CD14-positive monocyte (primary cell): ENCODE results near the gene CNTD1. TPM values are rescaled to one million over a fixed set of nuclear protein-coding genes. Genes with fewer than 3 reads are reported as not detected.

Experiments
- DNase-seq, 3 donors: peaks; one replicate each; pipeline ENCODE4 v3.0.0-alpha.2; 2011 to 2022
- H2AFZ ChIP-seq: 2 replicates; pipeline ENCODE4 v1.6.0; 2012; ENCODE audit warnings: mild to moderate bottlenecking, low read depth, low read length, inconsistent platforms; ENCODE audit not compliant: insufficient read depth, poor library complexity, severe bottlenecking
- H3K27ac ChIP-seq, 2 donors: 1 replicate in 1 of 2; 2 replicates in 1 of 2; pipeline ENCODE4 v1.5.1; 2012 to 2013; ENCODE audit warnings: low read length in 2 of 2, control low read depth in 1 of 2, inconsistent platforms in 1 of 2, low read depth in 1 of 2, mild to moderate bottlenecking in 1 of 2
- H3K27me3 ChIP-seq, 2 donors: one replicate each; pipeline versions ENCODE4 v1.6.0 to v1.6.1; 2011 to 2013; ENCODE audit warnings: low read length in 2 of 2; ENCODE audit not compliant: control insufficient read depth in 2 of 2, insufficient read depth in 2 of 2
- H3K36me3 ChIP-seq, 2 donors: replicated peaks in 1 of 2; 1 replicate in 1 of 2; 2 replicates in 1 of 2; pipeline versions ENCODE4 v1.5.1 to v1.6.1; 2012 to 2013; ENCODE audit warnings: low read length in 2 of 2, control low read depth in 1 of 2, inconsistent platforms in 1 of 2, mild to moderate bottlenecking in 1 of 2; ENCODE audit not compliant: insufficient read depth in 2 of 2, control insufficient read depth in 1 of 2
- H3K4me1 ChIP-seq, 2 donors: 1 replicate in 1 of 2; 2 replicates in 1 of 2; pipeline versions ENCODE4 v1.5.1 to v1.6.1; 2012 to 2013; ENCODE audit warnings: low read length in 2 of 2, control low read depth in 1 of 2, inconsistent platforms in 1 of 2, mild to moderate bottlenecking in 1 of 2, moderate library complexity in 1 of 2; ENCODE audit not compliant: insufficient read depth in 2 of 2, control insufficient read depth in 1 of 2
- H3K4me2 ChIP-seq: replicated peaks from 2 replicates; pipeline ENCODE3; 2012; ENCODE audit warnings: low read length, moderate library complexity, mild to moderate bottlenecking; ENCODE audit not compliant: poor library complexity, severe bottlenecking; ENCODE audit errors: extremely low read depth
- H3K4me3 ChIP-seq, 3 experiments: fragments of 200-600 bp in 1 of 3; sonication (generic) in 1 of 3; replicated peaks in 1 of 3; 1 replicate in 2 of 3; 2 replicates in 1 of 3; pipeline ENCODE4 v1.5.1; 2011 to 2013; ENCODE audit warnings: low read length in 3 of 3, mild to moderate bottlenecking in 3 of 3, control low read depth in 2 of 3, low read depth in 2 of 3, inconsistent platforms in 1 of 3, moderate library complexity in 1 of 3
- H3K79me2 ChIP-seq: 2 replicates; pipeline ENCODE4 v1.6.0; 2012; ENCODE audit warnings: mild to moderate bottlenecking, control low read depth, inconsistent platforms, low read length, moderate library complexity; ENCODE audit not compliant: insufficient read depth
- H3K9ac ChIP-seq: 2 replicates; pipeline ENCODE4 v1.6.0; 2017; ENCODE audit warnings: low read length, mild to moderate bottlenecking; ENCODE audit not compliant: insufficient read depth, poor library complexity, severe bottlenecking
- H3K9me3 ChIP-seq, 2 donors: replicated peaks in 1 of 2; 1 replicate in 1 of 2; 2 replicates in 1 of 2; pipeline versions ENCODE4 v1.5.1 to v1.6.1; 2012 to 2013; ENCODE audit warnings: low read length in 2 of 2, control low read depth in 1 of 2; ENCODE audit not compliant: control insufficient read depth in 1 of 2, insufficient read depth in 1 of 2
- H4K20me1 ChIP-seq: 2 replicates; pipeline ENCODE4 v1.6.0; 2012; ENCODE audit warnings: mild to moderate bottlenecking, low read length, control low read depth, moderate library complexity; ENCODE audit not compliant: insufficient read depth
- H3K27ac Mint-ChIP-seq, 7 donors: one replicate each; pipeline ENCODE4 v1.8.0; 2020; ENCODE audit warnings: mild to moderate bottlenecking in 7 of 7, mixed read lengths in 7 of 7, moderate library complexity in 6 of 7, inconsistent platforms in 2 of 7
- H3K27me3 Mint-ChIP-seq, 3 donors: one replicate each; pipeline ENCODE4 v1.8.0; 2021 to 2022; ENCODE audit warnings: low read depth in 3 of 3, mild to moderate bottlenecking in 3 of 3, mixed read lengths in 3 of 3, moderate library complexity in 3 of 3, inconsistent platforms in 1 of 3
- H3K36me3 Mint-ChIP-seq, 2 donors: one replicate each; pipeline ENCODE4 v1.8.0; 2020; ENCODE audit warnings: mixed read lengths in 2 of 2, inconsistent platforms in 1 of 2, mild to moderate bottlenecking in 1 of 2
- H3K4me1 Mint-ChIP-seq: one replicate; pipeline ENCODE4 v1.8.0; 2020; ENCODE audit warnings: mild to moderate bottlenecking, mixed read lengths
- H3K4me3 Mint-ChIP-seq, 2 donors: one replicate each; pipeline ENCODE4 v1.8.0; 2020; ENCODE audit warnings: mild to moderate bottlenecking in 2 of 2, mixed read lengths in 2 of 2, moderate library complexity in 1 of 2
- H3K9me3 Mint-ChIP-seq, 7 donors: one replicate each; pipeline ENCODE4 v1.8.0; 2020 to 2022; ENCODE audit warnings: mixed read lengths in 7 of 7, mild to moderate bottlenecking in 6 of 7, moderate library complexity in 6 of 7, inconsistent platforms in 2 of 7
- WGBS: methylation state at CpG from one replicate; pipeline ENCODE4 v1.1.5; 2013; ENCODE audit warnings: missing lambda C conversion rate; ENCODE audit not compliant: insufficient coverage; 5-methylcytosine and 5-hydroxymethylcytosine counted together
- intact Hi-C, 2 donors: fragments of 100-400 bp; cut with micrococcal nuclease; formaldehyde crosslinking; loops; one replicate each; pipeline versions ENCODE4 v1.15.0 to v1.15.1; 2023
- polyA plus RNA-seq, 3 donors: library from polyadenylated mRNA; depleted of rRNA in 1 of 3; unstranded in 2 of 3; stranded (reverse) in 1 of 3; fragments of 300-500 nt in 2 of 3; fragments of >200 nt in 1 of 3; fragmentation: Illumina TruSeq in 2 of 3; gene quantifications; 1 replicate in 2 of 3; 2 replicates in 1 of 3; pipeline ENCODE4 v1.2.3, GENCODE V29; 2012 to 2021
- small RNA-seq: library from RNA; depleted of rRNA; stranded (forward); fragments of <200 nt; gene quantifications from one replicate; pipeline ENCODE3, GENCODE V24; 2012; ENCODE audit warnings: low read depth; ENCODE audit not compliant: insufficient read length
- TF ChIP-seq, protein P1 (sequence below): fragments of 200-600 bp; IDR thresholded peaks from one replicate; pipeline ENCODE4 v1.8.0; 2022; ENCODE audit warnings: antibody characterized with exemption, mild to moderate bottlenecking

CNTD1 gene
- polyA plus RNA-seq, 3 donors: not detected

DNA sequence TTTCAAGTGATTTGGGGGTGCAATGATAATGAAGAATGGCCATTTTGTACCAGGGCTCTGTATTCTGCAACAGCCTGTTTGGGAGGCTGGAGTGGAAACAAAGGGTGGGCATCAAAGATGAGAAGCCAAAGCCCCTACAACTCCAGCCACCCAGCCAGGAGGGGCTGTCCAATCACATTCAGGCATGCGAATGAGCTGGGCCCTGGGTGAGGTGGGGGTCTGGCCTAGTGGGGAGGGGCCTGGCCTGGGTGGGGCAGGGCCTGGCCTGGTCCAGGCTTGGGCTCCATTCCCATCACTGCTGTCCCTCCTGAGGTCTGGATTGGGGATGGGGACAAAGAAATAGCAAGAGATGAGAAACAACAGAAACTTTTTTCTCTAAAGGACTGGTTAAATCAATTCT lies 58.7 kb downstream of the CNTD1 start:
- H3K79me2 ChIP-seq: no peaks in the 10 kb centered on the region
- DNase-seq: no peak
- H3K27ac ChIP-seq: no peak overlapping the region
- no peaks in the 10 kb centered on the region for H3K36me3 ChIP-seq
- no peaks in the 10 kb centered on the region for H3K9me3 ChIP-seq
- no peak overlapping the region for H3K9ac ChIP-seq
- Mint-ChIP-seq H3K4me1 (peaks cover 6% of the 10 kb centered on the region), H3K36me3 (no peaks in the 10 kb centered on the region), H3K27ac (no peak overlapping the region), H3K27me3 (peaks cover 2 to 5% (median 5%) of the 10 kb centered on the region in 3 donors), H3K9me3 (peaks cover 0 to 1% (median 0%) of the 10 kb centered on the region in 7 donors), H3K4me3 (no peak overlapping the region)
- no peaks in the 10 kb centered on the region for H4K20me1 ChIP-seq
- no peaks in the 10 kb centered on the region for H3K27me3 ChIP-seq
- no peak overlapping the region for H2AFZ ChIP-seq
- no peak overlapping the region for H3K4me2 ChIP-seq
- H3K4me3 ChIP-seq: no peak overlapping the region
- no CpG with 5 or more reads among the region's 1 CpG for WGBS
- H3K4me1 ChIP-seq: peaks cover 0 to 8% of the 10 kb centered on the region in 2 donors
- TF ChIP-seq, protein P1, sequence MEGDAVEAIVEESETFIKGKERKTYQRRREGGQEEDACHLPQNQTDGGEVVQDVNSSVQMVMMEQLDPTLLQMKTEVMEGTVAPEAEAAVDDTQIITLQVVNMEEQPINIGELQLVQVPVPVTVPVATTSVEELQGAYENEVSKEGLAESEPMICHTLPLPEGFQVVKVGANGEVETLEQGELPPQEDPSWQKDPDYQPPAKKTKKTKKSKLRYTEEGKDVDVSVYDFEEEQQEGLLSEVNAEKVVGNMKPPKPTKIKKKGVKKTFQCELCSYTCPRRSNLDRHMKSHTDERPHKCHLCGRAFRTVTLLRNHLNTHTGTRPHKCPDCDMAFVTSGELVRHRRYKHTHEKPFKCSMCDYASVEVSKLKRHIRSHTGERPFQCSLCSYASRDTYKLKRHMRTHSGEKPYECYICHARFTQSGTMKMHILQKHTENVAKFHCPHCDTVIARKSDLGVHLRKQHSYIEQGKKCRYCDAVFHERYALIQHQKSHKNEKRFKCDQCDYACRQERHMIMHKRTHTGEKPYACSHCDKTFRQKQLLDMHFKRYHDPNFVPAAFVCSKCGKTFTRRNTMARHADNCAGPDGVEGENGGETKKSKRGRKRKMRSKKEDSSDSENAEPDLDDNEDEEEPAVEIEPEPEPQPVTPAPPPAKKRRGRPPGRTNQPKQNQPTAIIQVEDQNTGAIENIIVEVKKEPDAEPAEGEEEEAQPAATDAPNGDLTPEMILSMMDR: no peak
- intact Hi-C loops: no loop called here

Small RNA genes within 50 kb of the gene (small RNA-seq; reads per million reads assigned to genes)
- not detected for gene HMGN2P15
- not detected for gene MIR6781

Other genes with a start within 250 kb of the CNTD1 start
- gene HSD17B1, start 245.9 kb upstream of the CNTD1 start, polyA plus RNA-seq: under 1 TPM; 0.19 to 0.72 (median 0.27) TPM
- gene COASY, start 236.7 kb upstream of the CNTD1 start, polyA plus RNA-seq: 10 to 100 TPM; 52.6 to 63.8 (median 57.9) TPM
- gene MLX, start 231.8 kb upstream of the CNTD1 start, polyA plus RNA-seq: 100 to 1,000 TPM in 1 of 3 donors, 10 to 100 TPM in 2; 61.4 to 106 (median 63.5) TPM
- gene PSMC3IP, start 221.1 kb upstream of the CNTD1 start, polyA plus RNA-seq: 1 to 10 TPM in 1 of 3 donors, not detected in 2; 1.2 TPM
- gene RETREG3, start 189.5 kb upstream of the CNTD1 start, polyA plus RNA-seq: 10 to 100 TPM; 34.0 to 69.9 (median 69.9) TPM
- gene TUBG1, start 189.2 kb upstream of the CNTD1 start, polyA plus RNA-seq: 10 to 100 TPM in 2 of 3 donors, 1 to 10 TPM in 1; 7.5 to 17.4 (median 10.2) TPM
- 1 to 10 TPM in 1 of 3 donors, under 1 TPM in 2; 0.31 to 7.3 (median 0.47) TPM for gene TUBG2, start 139.6 kb upstream of the CNTD1 start, polyA plus RNA-seq
- gene PLEKHH3, start 121.9 kb upstream of the CNTD1 start, polyA plus RNA-seq: under 1 TPM; 0.38 to 0.43 (median 0.41) TPM
- under 1 TPM in 2 of 3 donors, not detected in 1; 0.13 to 0.37 TPM for gene CCR10, start 117.0 kb upstream of the CNTD1 start, polyA plus RNA-seq
- under 1 TPM in 2 of 3 donors, not detected in 1; 0.23 to 0.24 TPM for gene CNTNAP1, start 116.3 kb upstream of the CNTD1 start, polyA plus RNA-seq
- 100 to 1,000 TPM in 1 of 3 donors, 10 to 100 TPM in 2; 12.3 to 169 (median 17.8) TPM for gene EZH1, start 53.8 kb upstream of the CNTD1 start, polyA plus RNA-seq
- not detected for gene RAMP2, start 37.6 kb upstream of the CNTD1 start, polyA plus RNA-seq
- 100 to 1,000 TPM in 2 of 3 donors, 10 to 100 TPM in 1; 71.3 to 125 (median 104) TPM for gene VPS25, start 25.4 kb upstream of the CNTD1 start, polyA plus RNA-seq
- not detected for gene WNK4, start 18.3 kb upstream of the CNTD1 start, polyA plus RNA-seq
- 100 to 1,000 TPM in 2 of 3 donors, 10 to 100 TPM in 1; 21.5 to 171 (median 156) TPM for gene COA3, start 157 bp upstream of the CNTD1 start, polyA plus RNA-seq
- 100 to 1,000 TPM in 1 of 3 donors, 10 to 100 TPM in 2; 68.1 to 105 (median 91.8) TPM for gene BECN1, start 25.4 kb downstream of the CNTD1 start, polyA plus RNA-seq
- 100 to 1,000 TPM in 2 of 3 donors, 10 to 100 TPM in 1; 61.9 to 137 (median 124) TPM for gene PSME3, start 34.5 kb downstream of the CNTD1 start, polyA plus RNA-seq
- 1 to 10 TPM in 1 of 3 donors, under 1 TPM in 1, not detected in 1; 0.09 to 1.6 TPM for gene AOC2, start 45.7 kb downstream of the CNTD1 start, polyA plus RNA-seq
- gene AOC3, start 52.3 kb downstream of the CNTD1 start, polyA plus RNA-seq: under 1 TPM in 1 of 3 donors, not detected in 2; 0.85 TPM
- gene G6PC1, start 101.9 kb downstream of the CNTD1 start, polyA plus RNA-seq: not detected
- gene AARSD1, start 165.6 kb downstream of the CNTD1 start, polyA plus RNA-seq: 10 to 100 TPM; 14.4 to 31.8 (median 17.4) TPM
- gene PTGES3L, start 181.2 kb downstream of the CNTD1 start, polyA plus RNA-seq: under 1 TPM in 1 of 3 donors, not detected in 2; 0.32 TPM
- gene RUNDC1, start 181.7 kb downstream of the CNTD1 start, polyA plus RNA-seq: 10 to 100 TPM in 1 of 3 donors, 1 to 10 TPM in 2; 7.5 to 10.3 (median 9.9) TPM
- 1,000 to 10,000 TPM; 1,073 to 2,156 (median 1,232) TPM for gene RPL27, start 199.6 kb downstream of the CNTD1 start, polyA plus RNA-seq
- 100 to 1,000 TPM in 2 of 3 donors, 10 to 100 TPM in 1; 76.9 to 152 (median 106) TPM for gene IFI35, start 207.9 kb downstream of the CNTD1 start, polyA plus RNA-seq
- 10 to 100 TPM; 12.7 to 39.5 (median 38.0) TPM for gene VAT1, start 223.5 kb downstream of the CNTD1 start, polyA plus RNA-seq
- gene RND2, start 226.4 kb downstream of the CNTD1 start, polyA plus RNA-seq: not detected